Tibial nerve (tissue), 3 donors: ENCODE results near the gene DEPP1.

Experiments used
- POLR2A ChIP-seq, 2 donors: fragments of 450-650 bp; IDR thresholded peaks; one replicate each; pipeline ENCODE4 v1.6.1; 2017; ENCODE audit warnings: antibody characterized with exemption in 2 of 2, mild to moderate bottlenecking in 2 of 2, moderate library complexity in 2 of 2
- TF ChIP-seq, protein P1 (sequence below), 5 experiments: fragments of 200-600 bp in 3 of 5; fragments of 450-650 bp in 2 of 5; sonication (generic) in 3 of 5; IDR thresholded peaks; one replicate each; pipeline ENCODE4 v1.5.1; 2016 to 2019; ENCODE audit warnings: antibody characterized with exemption in 5 of 5, mild to moderate bottlenecking in 3 of 5, moderate library complexity in 2 of 5

DNA sequence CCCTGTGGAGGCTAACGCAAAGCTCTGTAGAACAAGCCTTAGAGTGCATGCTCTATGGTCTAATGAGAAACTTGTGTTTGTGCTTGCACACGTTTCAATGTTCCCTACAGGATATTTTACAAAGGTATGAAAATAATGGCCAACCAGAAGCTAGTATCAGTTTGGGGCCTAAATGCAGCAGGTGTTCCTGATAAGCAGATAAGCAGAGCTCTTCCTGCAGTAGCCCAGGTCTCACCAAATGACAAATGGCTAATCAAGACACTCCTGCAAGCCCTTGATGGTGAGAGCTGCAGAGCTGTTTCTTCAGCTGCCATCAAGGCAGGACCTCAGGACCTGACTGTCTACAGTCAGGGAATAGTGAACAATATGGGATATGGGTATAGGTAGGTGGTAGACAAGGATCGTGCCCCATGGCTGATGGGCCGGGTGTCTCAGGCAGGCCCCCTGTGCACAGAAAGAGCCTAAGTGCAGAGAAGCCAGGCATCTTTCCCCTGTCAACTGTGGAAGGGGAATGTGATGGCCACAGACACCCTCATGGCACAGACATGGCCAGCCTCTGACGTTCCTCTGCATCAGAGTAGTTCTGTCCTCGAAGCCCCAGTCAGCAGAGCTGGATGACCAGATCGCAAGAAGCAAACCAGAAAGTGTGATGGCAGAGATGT is 42.2 kb downstream of the DEPP1 start:
- TF ChIP-seq, protein P1, sequence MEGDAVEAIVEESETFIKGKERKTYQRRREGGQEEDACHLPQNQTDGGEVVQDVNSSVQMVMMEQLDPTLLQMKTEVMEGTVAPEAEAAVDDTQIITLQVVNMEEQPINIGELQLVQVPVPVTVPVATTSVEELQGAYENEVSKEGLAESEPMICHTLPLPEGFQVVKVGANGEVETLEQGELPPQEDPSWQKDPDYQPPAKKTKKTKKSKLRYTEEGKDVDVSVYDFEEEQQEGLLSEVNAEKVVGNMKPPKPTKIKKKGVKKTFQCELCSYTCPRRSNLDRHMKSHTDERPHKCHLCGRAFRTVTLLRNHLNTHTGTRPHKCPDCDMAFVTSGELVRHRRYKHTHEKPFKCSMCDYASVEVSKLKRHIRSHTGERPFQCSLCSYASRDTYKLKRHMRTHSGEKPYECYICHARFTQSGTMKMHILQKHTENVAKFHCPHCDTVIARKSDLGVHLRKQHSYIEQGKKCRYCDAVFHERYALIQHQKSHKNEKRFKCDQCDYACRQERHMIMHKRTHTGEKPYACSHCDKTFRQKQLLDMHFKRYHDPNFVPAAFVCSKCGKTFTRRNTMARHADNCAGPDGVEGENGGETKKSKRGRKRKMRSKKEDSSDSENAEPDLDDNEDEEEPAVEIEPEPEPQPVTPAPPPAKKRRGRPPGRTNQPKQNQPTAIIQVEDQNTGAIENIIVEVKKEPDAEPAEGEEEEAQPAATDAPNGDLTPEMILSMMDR (IDR thresholded peaks at IDR 0.05), result no peak
- TF ChIP-seq POLR2A (IDR thresholded peaks at IDR 0.05), result no peak
